Naive thymus-derived CD8-positive, alpha-beta T cell (primary cell): ENCODE results near the gene RAB5B. TPM values are rescaled to one million over a fixed set of nuclear protein-coding genes. Genes with fewer than 3 reads are reported as not detected.
"Not testable (repeated sequence)": the region's sequence is repeated elsewhere in the genome, so short reads cannot be mapped to it uniquely, and the experiment has no call there.

ENCODE experiments used
- ATAC-seq, 2 donors: fragments of 150-1000 bp; cut with Tn5 transposase in 1 of 2; sonication (Bioruptor Pico), chemical (Tn5 transposase) in 1 of 2; 1 replicate in 1 of 2; 2 replicates in 1 of 2; pipeline ENCODE4 v1.10.0; 2021; ENCODE audit warnings: mild to moderate bottlenecking in 2 of 2, moderate library complexity in 2 of 2
- POLR2A ChIA-PET: fragments of 350-600 bp; sonication (Branson Sonifier 250); formaldehyde crosslinking; loops from one replicate; lab custom pipeline; 2021; ENCODE audit warnings: antibody characterized with exemption; lab: Charles Lee
- DNase-seq, 10 donors: peaks; one replicate each; pipeline versions ENCODE4 v3.0.0 to v3.0.0-alpha.2; 2020 to 2022
- H3K27ac Mint-ChIP-seq, 10 donors: one replicate each; pipeline ENCODE4 v1.8.0; 2020 to 2022; ENCODE audit warnings: mild to moderate bottlenecking in 10 of 10, mixed read lengths in 10 of 10, moderate library complexity in 4 of 10, inconsistent platforms in 1 of 10
- H3K27me3 Mint-ChIP-seq, 5 donors: one replicate each; pipeline ENCODE4 v1.8.0; 2021 to 2022; ENCODE audit warnings: mixed read lengths in 5 of 5
- H3K36me3 Mint-ChIP-seq, 3 donors: one replicate each; pipeline ENCODE4 v1.8.0; 2020 to 2022; ENCODE audit warnings: mixed read lengths in 3 of 3, mild to moderate bottlenecking in 2 of 3, inconsistent platforms in 1 of 3
- H3K4me1 Mint-ChIP-seq, 4 donors: one replicate each; pipeline ENCODE4 v1.8.0; 2021 to 2022; ENCODE audit warnings: mixed read lengths in 4 of 4
- H3K4me3 Mint-ChIP-seq, 10 donors: one replicate each; pipeline ENCODE4 v1.8.0; 2020 to 2022; ENCODE audit warnings: mild to moderate bottlenecking in 10 of 10, mixed read lengths in 10 of 10, moderate library complexity in 6 of 10, inconsistent platforms in 1 of 10
- H3K9me3 Mint-ChIP-seq, 9 donors: one replicate each; pipeline ENCODE4 v1.8.0; 2020 to 2022; ENCODE audit warnings: mixed read lengths in 9 of 9, mild to moderate bottlenecking in 3 of 9, inconsistent platforms in 1 of 9, moderate library complexity in 1 of 9
- polyA plus RNA-seq, 3 donors: library from polyadenylated mRNA; unstranded; fragments of 300-500 nt; fragmentation: Illumina TruSeq; gene quantifications; one replicate each; pipeline ENCODE4 v1.2.3, GENCODE V29; 2021
- total RNA-seq, 8 experiments: library from RNA in 2 of 8; stranded (reverse) in 2 of 8; gene quantifications; one replicate each; pipeline ENCODE4 v1.2.3 and lab custom pipeline; 2021 to 2026

Gene RAB5B
- total and polyA plus RNA-seq, 5 experiments from 2014 or later: 61.6 to 95.2 (median 69.4) TPM

- Mint-ChIP-seq H3K9me3 (no peaks in the 10 kb centered on the region), H3K4me1 (peaks cover 5 to 23% (median 14%) of the 10 kb centered on the region in 4 donors), H3K36me3 (peaks cover 0 to 77% (median 8%) of the 10 kb centered on the region in 3 donors), H3K27ac (no peak overlapping the region), H3K27me3 (no peaks in the 10 kb centered on the region), H3K4me3 (peak overlapping the region in 1 of 10 donors; percentile 6)
- no peak for DNase-seq
- ATAC-seq: no peak
- POLR2A ChIA-PET: interaction anchor here (0.5 to 5.2 kb wide), 2 partner anchors 11 to 197 kb away, joined by 3 to 29 read pairs; partner anchors contain the start of gene RAB5B
Observed at GRCh38 chr12:55985341-55985740, 11.5 kb downstream of the RAB5B start.

GRCh38 chr12:55985976-55986375, 12.1 kb downstream of the RAB5B start:
- Mint-ChIP-seq H3K4me1 (peaks cover 5 to 19% (median 10%) of the 10 kb centered on the region in 4 donors), H3K36me3 (peaks cover 0 to 77% (median 8%) of the 10 kb centered on the region in 3 donors), H3K27ac (peak overlapping the region in 1 of 10 donors; percentile 75)
- not testable (repeated sequence) for H3K27me3 Mint-ChIP-seq, DNase-seq, H3K9me3 Mint-ChIP-seq, H3K4me3 Mint-ChIP-seq, ATAC-seq
- POLR2A ChIA-PET: interaction anchor here (5.2 kb wide), 1 partner anchor 12 kb away, joined by 29 read pairs; the partner anchor contains the start of gene RAB5B

- POLR2A ChIA-PET: interaction anchor here (0.5 to 1.5 kb wide), 3 partner anchors 14 to 28 kb away, joined by 3 to 6 read pairs (median 3); no protein-coding TSS in a partner anchor
- Mint-ChIP-seq H3K36me3 (peaks cover 0 to 77% (median 19%) of the 10 kb centered on the region in 3 donors), H3K9me3 (no peaks in the 10 kb centered on the region), H3K4me1 (peaks cover 2 to 3% (median 2%) of the 10 kb centered on the region in 4 donors), H3K4me3 (no peak overlapping the region), H3K27me3 (no peaks in the 10 kb centered on the region), H3K27ac (no peak overlapping the region)
- DNase-seq: no peak
- ATAC-seq: no peak
Observed at GRCh38 chr12:55991110-55991509, 17.2 kb downstream of the RAB5B start.

- peak overlapping the region in 2 of 10 donors; percentile 38 to 69 for H3K27ac Mint-ChIP-seq
- H3K27me3 Mint-ChIP-seq: peaks cover 0 to 8% (median 0%) of the 10 kb centered on the region in 5 donors
- POLR2A ChIA-PET: interaction anchor here (0.5 to 1.2 kb wide), 2 partner anchors 9 to 197 kb away, joined by 3 to 4 read pairs; no protein-coding TSS in a partner anchor
- no peak overlapping the region for H3K4me3 Mint-ChIP-seq
- DNase-seq (no peak), ATAC-seq (no peak)
- peaks cover 0 to 59% (median 19%) of the 10 kb centered on the region in 3 donors for H3K36me3 Mint-ChIP-seq
- H3K4me1 Mint-ChIP-seq: peaks cover 10 to 20% (median 18%) of the 10 kb centered on the region in 4 donors
- no peaks in the 10 kb centered on the region for H3K9me3 Mint-ChIP-seq
Observed at GRCh38 chr12:55993230-55993853, 19.5 kb downstream of the RAB5B start.

GRCh38 chr12:55995366-55995765, 21.5 kb downstream of the RAB5B start:
- no peak for DNase-seq
- POLR2A ChIA-PET: interaction anchor here (1.0 to 2.4 kb wide), 7 partner anchors 11 to 194 kb away, joined by 3 to 12 read pairs (median 4); partner anchors contain the start of genes PYM1, RAB5B, SMARCC2 and ZC3H10
- Mint-ChIP-seq H3K27ac (no peak overlapping the region), H3K27me3 (peaks cover 0 to 14% (median 0%) of the 10 kb centered on the region in 5 donors), H3K36me3 (peaks cover 0 to 40% (median 17%) of the 10 kb centered on the region in 3 donors), H3K4me1 (peaks cover 13 to 26% (median 22%) of the 10 kb centered on the region in 4 donors), H3K9me3 (no peaks in the 10 kb centered on the region), H3K4me3 (no peak overlapping the region)
- no peak for ATAC-seq

GRCh38 chr12:55996201-55996714, 22.4 kb downstream of the RAB5B start:
- POLR2A ChIA-PET: interaction anchor here (0.7 to 2.4 kb wide), 10 partner anchors 10 to 193 kb away, joined by 3 to 12 read pairs (median 4); partner anchors contain the start of genes PYM1, RAB5B, RPS26 and SMARCC2
- Mint-ChIP-seq H3K4me3 (peak overlapping the region in 9 of 10 donors; percentile 28 to 79 (median 60)), H3K4me1 (peaks cover 13 to 26% (median 22%) of the 10 kb centered on the region in 4 donors), H3K36me3 (peaks cover 0 to 32% (median 13%) of the 10 kb centered on the region in 3 donors), H3K27me3 (peaks cover 0 to 14% (median 0%) of the 10 kb centered on the region in 5 donors), H3K9me3 (no peaks in the 10 kb centered on the region), H3K27ac (peak overlapping the region in 8 of 10 donors; percentile 24 to 78 (median 54))
- peak; percentile 72 to 81 for ATAC-seq
- peak; percentile 32 to 83 (median 62) for DNase-seq

- POLR2A ChIA-PET: interaction anchor here (0.8 to 2.4 kb wide), 11 partner anchors 22 to 121 kb away, joined by 3 to 12 read pairs (median 7); partner anchors contain the start of genes PA2G4, RAB5B, RPS26 and ZC3H10
- DNase-seq: peak in 1 of 10 donors; percentile 25
- Mint-ChIP-seq H3K36me3 (peaks cover 0 to 25% (median 10%) of the 10 kb centered on the region in 3 donors), H3K27me3 (peaks cover 0 to 14% (median 0%) of the 10 kb centered on the region in 5 donors), H3K27ac (peak within 1 kb of the TSS in 9 of 10 donors; percentile 24 to 78 (median 53)), H3K4me3 (peak within 1 kb of the TSS; percentile 43 to 79 (median 67)), H3K9me3 (no peaks in the 10 kb centered on the region), H3K4me1 (peaks cover 13 to 26% (median 22%) of the 10 kb centered on the region in 4 donors)
- peak; percentile 30 to 40 for ATAC-seq
Observed at GRCh38 chr12:55996715-55997534, 23.0 kb downstream of the RAB5B start, which contains the start of gene SUOX. TSS of gene SUOX (plus strand) at chr12:55997276. CDS start at chr12:56002222, 4,946 bp downstream.

GRCh38 chr12:55997535-55997859, 23.6 kb downstream of the RAB5B start:
- DNase-seq (no peak), ATAC-seq (peak in 1 of 2 donors; percentile 42)
- Mint-ChIP-seq H3K9me3 (no peaks in the 10 kb centered on the region), H3K4me1 (peaks cover 13 to 26% (median 22%) of the 10 kb centered on the region in 4 donors), H3K36me3 (peaks cover 0 to 19% (median 5%) of the 10 kb centered on the region in 3 donors), H3K27me3 (peaks cover 0 to 14% (median 0%) of the 10 kb centered on the region in 5 donors), H3K4me3 (peak overlapping the region; percentile 36 to 79 (median 62)), H3K27ac (peak overlapping the region in 3 of 10 donors; percentile 9 to 44 (median 13))
- POLR2A ChIA-PET: interaction anchor here (0.6 to 2.4 kb wide), 10 partner anchors 9 to 121 kb away, joined by 3 to 8 read pairs (median 4); partner anchors contain the start of genes PA2G4, RAB5B and ZC3H10

- not testable (repeated sequence) for ATAC-seq, H3K9me3 Mint-ChIP-seq, H3K4me3 Mint-ChIP-seq, DNase-seq, H3K36me3 Mint-ChIP-seq
- Mint-ChIP-seq H3K27me3 (peaks cover 0 to 14% (median 0%) of the 10 kb centered on the region in 5 donors), H3K27ac (peak overlapping the region in 4 of 10 donors; percentile 27 to 61 (median 44)), H3K4me1 (peaks cover 13 to 26% (median 22%) of the 10 kb centered on the region in 4 donors)
- POLR2A ChIA-PET: interaction anchor here (1.1 to 1.8 kb wide), 2 partner anchors 22 to 254 kb away, joined by 3 to 4 read pairs; no protein-coding TSS in a partner anchor
Observed at GRCh38 chr12:55999522-55999921, 25.6 kb downstream of the RAB5B start.

- ATAC-seq, DNase-seq, H3K4me3 Mint-ChIP-seq, H3K9me3 Mint-ChIP-seq, H3K27ac Mint-ChIP-seq, H3K36me3 Mint-ChIP-seq: not testable (repeated sequence)
- Mint-ChIP-seq H3K27me3 (peaks cover 0 to 14% (median 0%) of the 10 kb centered on the region in 5 donors), H3K4me1 (peaks cover 13 to 28% (median 23%) of the 10 kb centered on the region in 4 donors)
- POLR2A ChIA-PET: interaction anchor here (1.1 kb wide), 1 partner anchor 255 kb away, joined by 3 read pairs; no protein-coding TSS in a partner anchor
Observed at GRCh38 chr12:55999999-56000540, 26.2 kb downstream of the RAB5B start.

- H3K27me3 Mint-ChIP-seq: peaks cover 0 to 14% (median 0%) of the 10 kb centered on the region in 5 donors
- ATAC-seq (no peak), DNase-seq (no peak)
- H3K4me3 Mint-ChIP-seq: peak overlapping the region in 1 of 10 donors; percentile 1
- H3K4me1 Mint-ChIP-seq: peaks cover 13 to 29% (median 23%) of the 10 kb centered on the region in 4 donors
- POLR2A ChIA-PET: interaction anchor here (0.7 kb wide), 1 partner anchor 69 kb away, joined by 6 read pairs; no protein-coding TSS in a partner anchor
- H3K9me3 Mint-ChIP-seq: no peaks in the 10 kb centered on the region
- peak overlapping the region in 2 of 10 donors; percentile 21 to 78 for H3K27ac Mint-ChIP-seq
- H3K36me3 Mint-ChIP-seq: no peaks in the 10 kb centered on the region
Observed at GRCh38 chr12:56001487-56002100, 27.7 kb downstream of the RAB5B start.
